ENCODE results near the gene DRC1.

Gene DRC1

GRCh38 chr2:26448651-26449050 lies 46.9 kb downstream of the DRC1 start:
- Histone ChIP-seq H3K27ac (ENCODE audit: low read depth, low read length) (no peak overlapping the region), H3K9me2 (replicated peaks; ENCODE audit: control insufficient read depth, low read length) (no peaks in the 10 kb centered on the region), H3K4me1 (ENCODE audit: control insufficient read depth, low read length) (no peaks in the 10 kb centered on the region), H3K4me3 (ENCODE audit: low read length) (no peak overlapping the region), H3K4me2 (ENCODE audit: low read length) (no peak overlapping the region), H4K20me1 (ENCODE audit: control insufficient read depth, insufficient read depth, low read depth, low read length) (no peaks in the 10 kb centered on the region), H3K27me3 (ENCODE audit: control insufficient read depth, low read length) (no peaks in the 10 kb centered on the region), H3K9me3 (ENCODE audit: control insufficient read depth, insufficient read depth, low read length) (no peaks in the 10 kb centered on the region), H3K79me2 (ENCODE audit: control insufficient read depth, low read length) (no peaks in the 10 kb centered on the region), H3F3A (ENCODE audit: control insufficient read depth, insufficient read depth) (no peaks in the 10 kb centered on the region), H3K36me3 (ENCODE audit: control insufficient read depth, low read length) (no peaks in the 10 kb centered on the region)
- TF ChIP-seq, protein P1, sequence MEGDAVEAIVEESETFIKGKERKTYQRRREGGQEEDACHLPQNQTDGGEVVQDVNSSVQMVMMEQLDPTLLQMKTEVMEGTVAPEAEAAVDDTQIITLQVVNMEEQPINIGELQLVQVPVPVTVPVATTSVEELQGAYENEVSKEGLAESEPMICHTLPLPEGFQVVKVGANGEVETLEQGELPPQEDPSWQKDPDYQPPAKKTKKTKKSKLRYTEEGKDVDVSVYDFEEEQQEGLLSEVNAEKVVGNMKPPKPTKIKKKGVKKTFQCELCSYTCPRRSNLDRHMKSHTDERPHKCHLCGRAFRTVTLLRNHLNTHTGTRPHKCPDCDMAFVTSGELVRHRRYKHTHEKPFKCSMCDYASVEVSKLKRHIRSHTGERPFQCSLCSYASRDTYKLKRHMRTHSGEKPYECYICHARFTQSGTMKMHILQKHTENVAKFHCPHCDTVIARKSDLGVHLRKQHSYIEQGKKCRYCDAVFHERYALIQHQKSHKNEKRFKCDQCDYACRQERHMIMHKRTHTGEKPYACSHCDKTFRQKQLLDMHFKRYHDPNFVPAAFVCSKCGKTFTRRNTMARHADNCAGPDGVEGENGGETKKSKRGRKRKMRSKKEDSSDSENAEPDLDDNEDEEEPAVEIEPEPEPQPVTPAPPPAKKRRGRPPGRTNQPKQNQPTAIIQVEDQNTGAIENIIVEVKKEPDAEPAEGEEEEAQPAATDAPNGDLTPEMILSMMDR (IDR thresholded peaks at IDR 0.05; ENCODE audit: low read depth, low read length, poor library complexity, severe bottlenecking): no peak
- TF ChIP-seq EZH2phosphoT487 (IDR thresholded peaks at IDR 0.05; ENCODE audit: borderline replicate concordance, low read length): no peak

- Histone ChIP-seq H3K27ac (ENCODE audit: low read depth, low read length) (no peak overlapping the region), H4K20me1 (ENCODE audit: control insufficient read depth, insufficient read depth, low read depth, low read length) (no peaks in the 10 kb centered on the region), H3F3A (ENCODE audit: control insufficient read depth, insufficient read depth) (no peaks in the 10 kb centered on the region), H3K36me3 (ENCODE audit: control insufficient read depth, low read length) (no peaks in the 10 kb centered on the region), H3K4me2 (ENCODE audit: low read length) (no peak overlapping the region), H3K4me3 (ENCODE audit: low read length) (no peak overlapping the region), H3K79me2 (ENCODE audit: control insufficient read depth, low read length) (no peaks in the 10 kb centered on the region), H3K27me3 (ENCODE audit: control insufficient read depth, low read length) (no peaks in the 10 kb centered on the region), H3K4me1 (ENCODE audit: control insufficient read depth, low read length) (no peaks in the 10 kb centered on the region), H3K9me3 (ENCODE audit: control insufficient read depth, insufficient read depth, low read length) (no peaks in the 10 kb centered on the region), H3K9me2 (replicated peaks; ENCODE audit: control insufficient read depth, low read length) (no peaks in the 10 kb centered on the region)
- TF ChIP-seq, protein P1 (IDR thresholded peaks at IDR 0.05; ENCODE audit: low read depth, low read length, poor library complexity, severe bottlenecking): no peak
- no peak for TF ChIP-seq EZH2phosphoT487 (IDR thresholded peaks at IDR 0.05; ENCODE audit: borderline replicate concordance, low read length)
Measured at GRCh38 chr2:26449278-26450030, 47.7 kb downstream of the DRC1 start.

DNA sequence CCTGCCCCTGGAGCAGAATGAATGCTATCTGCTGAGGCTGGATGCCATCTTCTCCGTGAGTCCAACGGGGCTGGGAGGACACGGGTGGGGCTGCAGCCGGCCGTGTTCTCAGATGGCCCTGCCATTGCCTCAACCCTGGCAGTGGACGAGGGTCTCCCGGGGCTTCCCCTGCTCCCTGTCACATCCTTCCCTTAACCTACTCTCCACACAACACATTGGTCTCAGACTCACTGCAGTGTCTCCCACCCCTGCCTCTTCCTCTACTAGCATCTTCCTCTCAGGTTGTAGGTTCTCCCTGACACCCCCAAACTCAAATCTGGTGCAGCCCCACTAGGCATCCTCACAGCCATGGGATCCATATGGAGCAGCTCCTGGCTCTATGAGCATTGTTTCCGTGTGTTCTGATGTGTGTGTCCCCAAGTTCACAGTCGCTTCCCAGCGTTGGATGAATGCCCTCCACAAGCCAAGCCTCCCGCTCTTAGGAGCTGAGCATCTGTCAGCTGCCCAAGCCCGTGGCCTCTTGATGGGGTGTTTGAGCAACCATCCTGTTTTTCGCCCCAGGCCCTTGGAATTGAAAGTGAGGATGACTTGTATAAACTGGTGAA lies 48.4 kb downstream of the DRC1 start:
- no peaks in the 10 kb centered on the region for H3K36me3 ChIP-seq (ENCODE audit: control insufficient read depth, low read length)
- H3K4me3 ChIP-seq (ENCODE audit: low read length): no peak overlapping the region
- no peaks in the 10 kb centered on the region for H3K9me3 ChIP-seq (ENCODE audit: control insufficient read depth, insufficient read depth, low read length)

More for the DNA sequence above, 48.4 kb downstream of the DRC1 start:
- H3K27me3 ChIP-seq (ENCODE audit: control insufficient read depth, low read length): no peaks in the 10 kb centered on the region
- H3F3A ChIP-seq (ENCODE audit: control insufficient read depth, insufficient read depth): no peaks in the 10 kb centered on the region
- H3K79me2 ChIP-seq (ENCODE audit: control insufficient read depth, low read length): no peaks in the 10 kb centered on the region
- H3K4me1 ChIP-seq (ENCODE audit: control insufficient read depth, low read length): no peaks in the 10 kb centered on the region
- H3K4me2 ChIP-seq (ENCODE audit: low read length): no peak overlapping the region
- H3K9me2 ChIP-seq (replicated peaks; ENCODE audit: control insufficient read depth, low read length): no peaks in the 10 kb centered on the region
- TF ChIP-seq, protein P1 (IDR thresholded peaks at IDR 0.05; ENCODE audit: low read depth, low read length, poor library complexity, severe bottlenecking): no peak
- TF ChIP-seq EZH2phosphoT487 (IDR thresholded peaks at IDR 0.05; ENCODE audit: borderline replicate concordance, low read length): no peak
- H4K20me1 ChIP-seq (ENCODE audit: control insufficient read depth, insufficient read depth, low read depth, low read length): no peaks in the 10 kb centered on the region
- no peak overlapping the region for H3K27ac ChIP-seq (ENCODE audit: low read depth, low read length)

Measured in DOHH2 (cell line).